ENCODE results near the gene ATOH8.

Gene ATOH8

DNA sequence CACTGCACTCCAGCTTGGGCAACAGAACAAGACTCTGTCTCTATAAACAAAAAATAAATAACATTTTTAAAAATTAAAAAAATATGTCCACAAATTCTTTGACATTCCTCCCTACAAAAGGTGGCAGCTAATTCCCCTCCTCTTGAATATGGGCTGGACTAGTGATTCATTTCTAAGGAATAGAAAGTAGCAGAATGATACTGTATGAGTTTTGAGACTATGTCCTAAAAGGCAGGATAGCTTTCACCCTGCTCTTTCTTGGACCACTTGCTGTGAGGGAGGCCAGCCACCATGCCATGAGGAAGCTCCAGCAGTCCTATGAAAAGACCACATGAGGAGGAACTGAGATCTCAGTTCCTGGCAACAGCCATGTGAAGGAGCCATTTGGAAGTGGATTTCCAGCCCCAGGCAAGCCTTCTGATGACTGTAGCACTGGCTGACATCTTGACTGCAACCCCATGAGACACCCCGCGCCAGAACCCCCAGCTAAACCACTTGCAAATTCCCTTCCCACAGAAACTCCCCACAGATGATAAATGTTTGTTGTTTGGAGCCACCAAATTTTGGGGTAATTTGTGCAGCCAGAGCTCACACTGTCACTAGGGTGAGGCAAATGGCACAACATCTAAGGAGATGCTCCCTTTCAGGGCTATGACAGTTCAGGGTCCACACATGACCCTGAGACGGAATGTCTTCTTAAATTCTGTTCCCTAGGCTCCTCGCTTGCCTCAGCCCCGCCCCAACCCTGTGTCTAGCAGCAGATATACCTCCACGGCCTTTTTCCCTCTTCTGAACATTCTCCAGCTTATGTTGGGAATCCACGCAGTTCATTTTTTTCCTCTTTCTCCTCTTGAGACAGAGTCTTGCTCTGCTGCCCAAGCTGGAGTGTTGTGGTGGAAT lies 17.1 kb upstream of the ATOH8 start:
- no peak for DNase-seq (ENCODE audit: low read depth)

- peak; percentile 94 for DNase-seq (ENCODE audit: low read depth)
These were observed 16.3 kb upstream of the ATOH8 start for GRCh38 chr2:85737481-85737880.

GRCh38 chr2:85737961-85738360 lies 15.8 kb upstream of the ATOH8 start:
- no peak for DNase-seq (ENCODE audit: low read depth)

DNA sequence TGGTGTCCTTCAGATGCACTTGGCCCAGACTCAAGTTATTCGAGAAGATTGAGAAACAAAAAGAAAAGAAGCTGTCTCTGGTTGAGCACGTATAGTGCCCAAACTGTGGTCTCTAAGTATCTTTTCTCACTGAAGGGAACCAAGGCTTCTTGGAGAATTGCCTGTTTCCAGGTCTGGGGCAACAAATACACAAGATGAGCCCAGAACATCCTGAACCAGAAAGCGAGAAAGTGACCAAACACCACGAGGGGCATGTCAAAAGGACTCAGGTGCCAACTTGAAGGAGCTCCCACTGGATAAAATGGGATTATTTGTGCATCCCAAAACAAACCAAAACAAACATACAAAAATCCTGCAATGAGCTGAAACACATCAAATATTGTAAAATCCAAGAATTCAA lies 13.6 kb upstream of the ATOH8 start:
- DNase-seq (ENCODE audit: low read depth): no peak

GRCh38 chr2:85741211-85741832 lies 12.5 kb upstream of the ATOH8 start:
- DNase-seq (ENCODE audit: low read depth): no peak

- DNase-seq (ENCODE audit: low read depth): peak; percentile 86
These were observed 11.8 kb upstream of the ATOH8 start for GRCh38 chr2:85741833-85742455.

- DNase-seq (ENCODE audit: low read depth): no peak
These were observed 10.3 kb upstream of the ATOH8 start for GRCh38 chr2:85743304-85743978.

- DNase-seq (ENCODE audit: low read depth): no peak
These were observed 9.7 kb upstream of the ATOH8 start for GRCh38 chr2:85744055-85744454.

DNA sequence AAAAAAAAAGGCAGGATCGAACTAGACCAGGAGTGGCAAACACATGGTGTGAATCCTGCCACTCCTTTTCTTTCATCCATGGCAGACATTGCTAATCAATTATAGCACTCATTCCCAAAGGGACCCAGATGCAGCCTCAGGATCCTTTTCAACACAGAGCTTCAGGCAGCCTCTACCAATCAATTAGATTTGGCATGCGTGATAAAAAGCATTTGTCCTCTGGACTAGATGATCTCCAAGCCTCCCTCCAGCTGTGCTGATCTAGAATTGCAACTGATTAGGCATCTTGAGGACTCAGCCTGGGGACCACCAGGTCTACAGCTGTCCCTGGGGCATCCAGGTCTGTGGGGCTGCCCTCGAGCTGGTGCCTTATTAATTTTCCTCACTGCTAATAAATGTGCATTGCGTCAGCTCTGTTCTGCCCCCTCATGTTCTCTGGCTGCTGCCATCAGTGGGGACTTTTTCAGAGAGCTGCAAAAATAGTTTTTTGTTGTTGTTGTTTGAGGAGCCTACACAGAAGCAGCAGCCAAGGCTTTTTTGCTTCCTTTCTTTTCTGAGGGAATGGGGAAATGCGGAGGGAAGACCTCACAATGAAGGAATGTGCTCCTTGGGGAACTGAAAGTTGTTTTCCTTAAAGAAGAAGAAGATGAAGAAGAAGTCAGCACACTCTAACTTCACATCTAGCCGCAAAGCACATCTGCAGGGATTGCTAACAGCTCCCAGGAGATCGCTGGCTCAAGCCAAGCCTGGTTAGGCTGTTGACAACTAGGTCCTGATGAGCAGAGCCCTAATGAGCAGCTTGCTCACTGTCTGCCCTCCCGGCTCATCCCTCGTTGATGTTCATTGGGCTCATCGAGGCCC lies 8.8 kb upstream of the ATOH8 start:
- peak; percentile 86 for DNase-seq (ENCODE audit: low read depth)

GRCh38 chr2:85745619-85746018 lies 8.2 kb upstream of the ATOH8 start:
- no peak for DNase-seq (ENCODE audit: low read depth)

DNA sequence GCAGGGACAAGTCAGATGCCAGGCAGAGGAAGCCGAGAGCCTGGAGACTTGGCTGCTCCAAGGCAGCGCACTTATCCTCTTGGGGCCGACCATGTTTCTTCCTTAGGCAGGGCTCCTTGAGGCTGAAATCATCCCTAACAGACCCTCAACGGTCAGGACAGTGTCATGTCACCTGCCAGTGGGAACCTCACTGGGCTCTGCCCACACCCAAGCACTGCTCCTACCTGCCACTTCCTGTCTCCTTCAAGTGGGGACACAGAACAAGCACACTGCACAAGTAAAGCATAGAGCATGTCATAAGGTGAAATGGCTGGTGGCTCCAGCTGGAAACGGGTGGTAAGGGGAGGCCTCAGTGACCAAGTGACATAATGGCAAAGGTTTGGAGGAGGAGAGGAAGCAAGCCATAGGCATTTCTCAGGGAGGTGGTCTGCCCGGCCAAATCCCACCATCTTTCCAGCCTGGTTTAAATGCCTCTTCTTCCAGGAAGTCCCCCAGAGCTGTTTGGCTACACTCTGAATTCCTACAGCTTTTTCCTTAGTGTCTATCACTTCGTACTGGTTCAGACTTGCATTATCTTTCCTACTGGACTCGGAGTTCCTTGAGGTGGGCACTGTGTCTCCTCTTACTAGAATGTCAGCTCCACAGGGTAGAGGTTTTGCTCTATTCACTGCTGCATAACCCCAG lies 7.3 kb upstream of the ATOH8 start:
- DNase-seq (ENCODE audit: low read depth): no peak

DNA sequence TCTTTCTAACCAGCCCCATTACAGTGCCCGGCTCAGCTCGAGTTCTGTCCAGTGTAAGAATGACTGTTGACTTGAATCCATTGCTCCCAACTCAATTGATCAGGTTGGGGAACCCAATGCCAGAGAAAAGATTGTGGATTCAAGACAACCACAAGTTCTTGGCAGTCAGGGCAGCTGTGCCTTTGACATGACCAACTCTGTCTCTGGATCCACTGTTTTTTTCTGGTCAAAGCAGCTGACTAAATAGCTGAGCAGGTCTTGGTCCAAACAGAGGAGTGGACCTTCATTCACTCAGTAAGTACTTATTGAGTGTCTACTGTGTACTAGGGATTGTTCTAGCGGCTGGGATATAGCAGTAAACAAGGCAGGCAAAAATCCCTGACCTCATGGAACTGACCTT lies 6.3 kb upstream of the ATOH8 start:
- no peak for DNase-seq (ENCODE audit: low read depth)

GRCh38 chr2:85748039-85748734 lies 5.6 kb upstream of the ATOH8 start:
- DNase-seq (ENCODE audit: low read depth): no peak

GRCh38 chr2:85748985-85749875 lies 4.6 kb upstream of the ATOH8 start:
- no peak for DNase-seq (ENCODE audit: low read depth)

DNA sequence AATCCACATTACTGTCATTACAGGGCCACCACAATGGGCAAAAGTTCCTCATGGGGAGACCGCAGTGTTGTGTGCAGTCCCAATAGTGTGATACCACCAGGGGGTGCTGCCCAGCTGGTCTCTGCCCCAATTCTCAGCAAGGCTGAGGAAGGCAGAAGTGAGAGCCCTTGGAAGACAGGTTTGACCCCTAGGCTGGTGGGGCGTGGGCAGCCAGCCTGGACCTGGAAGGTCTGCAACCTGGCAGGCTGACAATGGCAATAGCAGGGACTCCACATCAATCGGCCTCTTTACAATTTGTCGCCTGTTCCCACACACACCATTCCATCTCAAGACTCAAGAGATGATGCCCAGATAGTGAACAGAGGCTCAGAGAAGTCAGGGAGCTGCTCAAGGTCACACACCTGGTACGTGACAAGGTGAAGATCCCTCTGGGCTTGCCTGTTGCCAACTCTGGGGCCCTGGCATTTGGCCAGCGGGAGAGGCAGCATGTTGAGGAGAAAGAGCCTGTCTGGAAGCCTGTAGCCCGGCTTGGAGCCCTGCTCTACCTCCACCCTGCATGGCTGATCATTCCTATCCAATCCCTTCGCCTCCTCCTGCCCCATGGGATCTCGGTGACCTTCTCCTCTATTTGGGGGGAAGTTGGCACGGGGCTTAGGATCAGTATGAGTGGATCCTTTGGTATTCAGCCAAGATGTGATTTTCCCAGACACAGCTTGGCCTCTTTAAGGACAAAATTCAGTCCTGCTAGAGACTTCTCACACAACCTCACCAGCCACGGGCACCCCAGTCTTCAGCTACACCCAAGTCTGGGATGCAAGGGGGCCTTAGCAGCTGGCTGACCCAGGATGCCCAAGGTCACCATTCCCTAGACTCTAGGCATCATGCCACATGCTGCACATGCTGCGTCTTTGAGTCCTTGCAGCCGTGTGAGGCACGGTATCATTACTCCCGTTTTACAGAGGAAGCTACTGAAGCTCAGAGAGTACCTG lies 2.9 kb upstream of the ATOH8 start:
- no peak for DNase-seq (ENCODE audit: low read depth)

DNA sequence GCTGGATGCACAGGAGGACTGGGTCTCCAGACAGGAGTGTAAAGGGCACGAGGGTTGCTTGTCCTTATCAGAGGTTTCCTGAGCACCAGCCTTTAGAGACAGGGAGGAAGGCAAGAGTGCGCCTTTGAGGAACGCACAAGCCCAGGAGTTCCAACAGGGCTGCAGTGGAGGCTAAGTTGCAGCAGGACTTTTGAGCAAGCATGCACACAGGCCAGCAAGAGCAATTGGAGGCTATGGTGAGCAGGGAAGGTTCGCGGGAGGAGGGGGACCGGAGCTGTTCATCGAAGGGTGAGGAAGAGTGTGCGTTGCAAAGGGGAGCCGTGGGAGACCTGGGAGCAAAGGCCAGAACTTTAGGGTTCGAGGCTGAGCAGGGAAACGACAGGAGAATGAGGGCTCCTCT lies 2.2 kb upstream of the ATOH8 start:
- no peak for DNase-seq (ENCODE audit: low read depth)

DNA sequence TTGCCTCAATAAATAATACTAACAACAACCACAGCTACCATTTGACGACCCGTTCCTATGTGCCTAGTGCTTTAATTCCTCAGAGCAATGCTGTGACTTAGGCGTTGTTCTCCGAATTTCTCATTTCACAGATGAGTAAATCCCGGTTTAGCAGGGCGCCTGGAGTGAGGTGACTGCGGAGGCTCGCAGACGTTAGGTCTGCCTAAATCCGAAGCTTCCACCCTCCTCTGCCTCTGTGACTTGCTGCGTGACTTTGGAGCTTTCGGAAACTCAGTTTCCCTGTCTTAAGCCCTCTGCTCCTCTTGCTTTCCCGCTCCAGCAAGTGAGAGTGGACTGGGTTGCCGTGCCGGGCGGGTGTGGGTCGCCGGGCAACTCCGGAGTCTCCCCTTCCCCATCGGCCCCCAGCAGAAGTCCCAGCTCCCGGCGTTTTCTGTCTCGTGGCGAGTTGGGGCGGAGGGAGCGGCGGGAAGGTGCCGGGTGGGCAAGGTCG lies 711 bp upstream of the ATOH8 start:
- no peak for DNase-seq (ENCODE audit: low read depth)

All from stromal cell of bone marrow (primary cell).